ENCODE results near the gene ZNF605. TPM values are rescaled to one million over a fixed set of nuclear protein-coding genes. Genes with fewer than 3 reads are reported as not detected.

Gene ZNF605
- total and polyA plus RNA-seq, 2 of the 8 experiments (the other 6 are each of a cell fraction or from before 2014, with no cell fraction given), result 3.6 to 20.3 TPM

GRCh38 chr12:132967736-132968135 is 11.6 kb upstream of the ZNF605 start:
- no peak overlapping the region for H3K14ac ChIP-seq (ENCODE audit: insufficient read length)
- H3K4me2 ChIP-seq (ENCODE audit: insufficient read depth in 1 of 2, low read depth in 2 of 2, low read length in 2 of 2), result no peak overlapping the region
- H3K27ac ChIP-seq (ENCODE audit: low read depth, low read length), result no peak overlapping the region
- H3K4me3 ChIP-seq (ENCODE audit: extremely low read depth in 1 of 4, insufficient read depth in 2 of 4, low read depth in 3 of 4, low read length in 4 of 4), result no peak overlapping the region
- no peaks in the 10 kb centered on the region for H3K79me2 ChIP-seq (ENCODE audit: control insufficient read depth in 1 of 2, insufficient read depth in 2 of 2, low read length in 2 of 2)
- no peak overlapping the region for H3K9ac ChIP-seq (replicated peaks in 1 of 4; ENCODE audit: extremely low read depth in 1 of 4, low read depth in 3 of 4, low read length in 3 of 4)
- no peak overlapping the region for H4K5ac ChIP-seq (ENCODE audit: insufficient read length, low read depth, low read length)
- WGBS, 2 experiments (ENCODE audit: extremely low coverage in 1 of 2, insufficient coverage in 1 of 2, insufficient read length in 1 of 2, insufficient replicate concordance in 2 of 2, low coverage in 1 of 2, low lambda C conversion rate in 2 of 2, missing lambda C conversion rate in 1 of 2), result 88% methylated on average over 15 of the region's 21 CpGs; no CpG with 5 or more reads in 1 of the 2 experiments
- no peak overlapping the region for H3K4ac ChIP-seq (replicated peaks; ENCODE audit: insufficient read length, low read depth, low read length)
- DNase-seq (ENCODE audit: low read depth in 1 of 2, low spot score in 2 of 2) (no peak), FAIRE-seq (no peak)
- H3K36me3 ChIP-seq (ENCODE audit: control insufficient read depth in 2 of 4, insufficient read depth in 4 of 4, low read length in 3 of 4), result no peaks in the 10 kb centered on the region
- ChIA-PET CTCF (ENCODE audit: partially characterized antibody) (no interaction called here), POLR2A (ENCODE audit: partially characterized antibody) (interaction anchor here (1.3 kb wide), 1 partner anchor 19 kb away, joined by 3 read pairs; the partner anchor contains the start of gene ZNF26)
- no peaks in the 10 kb centered on the region for H3K4me1 ChIP-seq (replicated peaks in 1 of 4; ENCODE audit: control insufficient read depth in 3 of 4, insufficient read depth in 4 of 4, low read length in 3 of 4)
- H4K8ac ChIP-seq (ENCODE audit: extremely low read depth, insufficient read depth, low read length), result no peak overlapping the region
- H4K91ac ChIP-seq (replicated peaks; ENCODE audit: insufficient read length, low read length), result no peak overlapping the region
- no peak overlapping the region for H2BK12ac ChIP-seq (ENCODE audit: low read depth, low read length)
- no peaks in the 10 kb centered on the region for H3K27me3 ChIP-seq (replicated peaks in 1 of 4; ENCODE audit: control insufficient read depth in 3 of 4, extremely low read depth in 1 of 4, insufficient read depth in 3 of 4, low read length in 3 of 4)
- H2BK15ac ChIP-seq (ENCODE audit: low read length), result no peak overlapping the region
- H3K18ac ChIP-seq (ENCODE audit: extremely low read depth, low read length), result no peak overlapping the region
- no peak overlapping the region for H3K23ac ChIP-seq (ENCODE audit: insufficient read length)
- no peak overlapping the region for H2BK5ac ChIP-seq (ENCODE audit: low read depth, low read length)
- no peaks in the 10 kb centered on the region for H3K23me2 ChIP-seq (ENCODE audit: low read depth, low read length)
- H2BK120ac ChIP-seq (replicated peaks; ENCODE audit: low read depth, low read length), result no peak overlapping the region
- no peaks in the 10 kb centered on the region for H3K79me1 ChIP-seq (ENCODE audit: low read depth, low read length)
- no peak overlapping the region for H3K56ac ChIP-seq (replicated peaks; ENCODE audit: insufficient read length, low read depth, low read length)
- H2AFZ ChIP-seq (ENCODE audit: low read length), result no peak overlapping the region
- no peaks in the 10 kb centered on the region for H4K20me1 ChIP-seq (replicated peaks in 1 of 2; ENCODE audit: control insufficient read depth in 1 of 2, insufficient read depth in 2 of 2, low read length in 2 of 2)
- H2BK20ac ChIP-seq (ENCODE audit: low read length), result no peak overlapping the region
- no peak overlapping the region for H2AK5ac ChIP-seq (ENCODE audit: low read depth, low read length)
- H3K9me3 ChIP-seq (ENCODE audit: insufficient read depth in 2 of 2, low read depth in 1 of 2, low read length in 1 of 2), result peaks cover 58 to 72% of the 10 kb centered on the region in 2 experiments
- no peak for TF ChIP-seq TAF1 (IDR thresholded peaks at IDR 0.05; ENCODE audit: low read depth, low read length)
- TF ChIP-seq CEBPB (IDR thresholded peaks at IDR 0.05; ENCODE audit: low read depth, low read length), result no peak
- no peak for TF ChIP-seq FOSL1 (IDR thresholded peaks at IDR 0.05; ENCODE audit: insufficient read depth, low read depth, low read length)
- no peak for TF ChIP-seq MAX (IDR thresholded peaks at IDR 0.05)
- TF ChIP-seq NRF1 (IDR thresholded peaks at IDR 0.05; ENCODE audit: low read depth, low read length), result no peak
- no peak for TF ChIP-seq SP4 (IDR thresholded peaks at IDR 0.05; ENCODE audit: low read length)
- TF ChIP-seq EP300 (IDR thresholded peaks at IDR 0.05; ENCODE audit: borderline replicate concordance in 1 of 2, low read depth in 2 of 2, low read length in 2 of 2), result no peak
- TF ChIP-seq RBBP5 (IDR thresholded peaks at IDR 0.05; ENCODE audit: borderline replicate concordance, low read depth, low read length), result no peak
- no peak for TF ChIP-seq GABPA (IDR thresholded peaks at IDR 0.05; ENCODE audit: borderline replicate concordance, insufficient read depth, low read length)
- TF ChIP-seq RAD21 (IDR thresholded peaks at IDR 0.05 in 1 of 2, conservative IDR thresholded peaks at IDR 0.05 in 1 of 2; ENCODE audit: low read depth in 2 of 2, low read length in 2 of 2), result no peak
- no peak for TF ChIP-seq BCL11A (IDR thresholded peaks at IDR 0.05; ENCODE audit: low read depth in 2 of 2, low read length in 2 of 2)
- no peak for TF ChIP-seq TCF12 (IDR thresholded peaks at IDR 0.05; ENCODE audit: low read depth, low read length)
- no peak for TF ChIP-seq SIX5 (IDR thresholded peaks at IDR 0.05; ENCODE audit: low read depth, low read length)
- TF ChIP-seq SUZ12 (IDR thresholded peaks at IDR 0.05; ENCODE audit: low read length), result no peak
- no peak for TF ChIP-seq RXRA (IDR thresholded peaks at IDR 0.05; ENCODE audit: insufficient read depth, low read depth, low read length)
